NCI-H2196 treated with DMSO at 0.1 percent for 48 hours (cell line): ENCODE measurements around the gene SLC25A20.
A peak's percentile ranks its signal among the peaks of the same experiment; 100 is the strongest.
"Not testable (repeated sequence)": the region's sequence is repeated elsewhere in the genome, so short reads cannot be mapped to it uniquely, and the experiment has no call there.

Source experiments
- DNase-seq: peaks from one replicate; lab custom pipeline; 2025; ENCODE audit not compliant: unreplicated experiment; lab: John Stamatoyannopoulos, UW

Gene SLC25A20

GRCh38 chr3:48847053-48847503 is 51.6 kb downstream of the SLC25A20 start:
- DNase-seq, result peak; percentile 1

GRCh38 chr3:48845170-48845569 is 53.5 kb downstream of the SLC25A20 start:
- DNase-seq, result no peak

DNA sequence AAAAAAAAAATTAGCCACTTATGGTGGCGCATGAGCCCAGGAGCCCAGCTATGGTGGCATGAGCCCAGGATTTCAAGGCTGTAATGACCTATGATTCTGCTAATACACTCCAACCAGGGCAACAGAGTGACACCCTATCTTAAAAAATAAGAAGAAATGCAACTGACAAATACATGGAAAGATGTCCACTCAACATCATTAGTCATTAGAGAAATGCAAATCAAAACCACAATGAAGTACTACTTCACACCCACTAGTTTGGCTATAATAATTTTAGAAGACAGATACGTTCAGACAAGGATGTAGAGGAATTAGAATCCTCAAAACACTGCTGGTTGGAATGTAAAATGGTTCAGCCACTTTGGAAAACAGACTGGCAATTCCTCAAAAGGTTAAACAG is 61.5 kb downstream of the SLC25A20 start:
- no peak for DNase-seq

- no peak for DNase-seq
Measured at GRCh38 chr3:48835650-48836366, 62.9 kb downstream of the SLC25A20 start.

GRCh38 chr3:48832684-48833083 is 66.0 kb downstream of the SLC25A20 start:
- no peak for DNase-seq

DNA sequence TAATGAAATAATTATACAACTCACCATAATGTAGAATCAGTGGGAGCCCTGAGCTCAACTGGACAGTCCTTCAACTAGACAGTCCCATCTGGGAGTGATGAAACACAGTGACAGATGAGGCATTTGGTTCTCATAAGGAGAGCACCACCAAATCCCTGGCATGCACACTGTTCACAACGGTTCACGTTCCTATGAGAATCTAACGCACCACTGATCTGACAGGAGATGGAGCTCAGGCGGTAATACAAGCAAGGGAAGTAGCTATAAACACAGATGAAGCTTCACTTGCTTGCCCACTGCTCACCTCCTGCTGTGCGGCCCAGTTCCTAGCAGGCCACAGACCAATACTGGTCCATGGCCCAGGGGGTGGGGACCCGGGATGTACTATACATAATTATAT is 68.0 kb downstream of the SLC25A20 start:
- no peak for DNase-seq

- DNase-seq, result not testable (repeated sequence)
Measured at GRCh38 chr3:48829525-48829924, 69.2 kb downstream of the SLC25A20 start.

DNA sequence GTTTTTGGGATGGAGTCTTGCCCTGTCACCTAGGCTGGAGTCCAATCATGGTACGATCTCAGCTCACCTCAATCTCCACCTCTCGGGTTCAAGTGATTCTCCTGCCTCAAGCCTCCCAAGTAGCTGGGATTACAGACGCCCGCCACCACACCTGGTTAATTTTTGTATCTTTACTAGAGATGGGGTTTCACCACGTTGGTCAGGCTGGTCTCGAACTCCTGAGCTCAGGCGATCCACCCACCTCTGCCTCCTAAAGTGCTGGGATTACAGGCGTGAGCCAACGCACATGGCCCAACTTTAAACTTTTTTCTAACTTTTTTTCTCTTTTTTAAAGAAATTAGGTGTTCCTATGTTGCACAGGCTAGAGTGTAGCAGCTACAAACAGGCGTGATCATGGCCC is 70.8 kb downstream of the SLC25A20 start:
- DNase-seq, result not testable (repeated sequence)

DNA sequence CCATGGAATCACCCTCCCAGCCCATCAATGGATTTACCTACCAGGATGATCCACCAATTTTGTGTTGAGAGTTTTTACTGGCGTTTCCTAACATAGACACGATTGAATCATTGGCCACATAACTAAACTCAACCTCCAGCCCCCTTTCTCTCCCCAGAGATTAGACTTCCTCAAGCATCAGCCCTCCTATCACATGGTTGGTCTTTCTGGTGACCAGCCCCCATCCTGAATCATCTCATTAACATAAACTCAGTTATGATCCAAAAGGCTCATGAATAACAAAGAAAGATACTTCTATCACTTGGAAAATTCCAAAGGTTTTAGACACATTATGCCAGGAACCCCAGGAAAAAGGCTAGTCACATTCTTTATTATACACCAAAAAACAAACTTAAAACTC is 72.2 kb downstream of the SLC25A20 start:
- no peak for DNase-seq

DNA sequence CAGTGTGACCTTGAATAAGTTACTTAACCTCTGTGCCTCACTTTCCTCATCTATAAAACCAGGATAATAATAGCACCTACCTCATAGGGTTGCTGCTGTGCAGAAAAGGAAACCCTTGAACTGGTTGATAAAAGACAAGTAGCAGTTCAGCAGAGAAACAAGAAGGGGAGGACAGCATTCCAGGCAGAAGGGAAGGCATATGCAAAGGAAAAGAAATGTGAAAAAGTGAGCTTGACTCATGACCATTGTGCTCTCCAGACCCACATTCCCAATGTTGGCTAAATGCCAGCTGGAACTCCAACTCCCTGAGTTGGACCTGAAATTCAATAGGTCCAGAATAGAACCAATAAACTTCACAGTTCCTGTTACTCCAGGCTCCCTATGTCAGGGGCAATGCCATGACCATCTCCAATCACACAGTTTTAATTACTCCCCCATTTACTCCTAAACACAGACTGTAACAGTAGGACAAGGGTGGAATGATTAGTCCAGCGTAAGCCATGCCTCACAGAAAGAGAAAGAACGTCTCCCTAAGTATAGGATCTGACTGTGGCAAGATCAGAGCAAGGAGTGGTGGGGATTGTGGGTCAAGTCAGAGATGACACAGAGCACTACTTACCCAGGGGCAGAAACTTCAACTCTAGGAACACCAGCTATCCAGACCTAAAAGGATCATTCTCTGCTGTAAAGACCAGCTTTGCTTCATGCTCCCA is 77.9 kb downstream of the SLC25A20 start:
- DNase-seq, result no peak

DNA sequence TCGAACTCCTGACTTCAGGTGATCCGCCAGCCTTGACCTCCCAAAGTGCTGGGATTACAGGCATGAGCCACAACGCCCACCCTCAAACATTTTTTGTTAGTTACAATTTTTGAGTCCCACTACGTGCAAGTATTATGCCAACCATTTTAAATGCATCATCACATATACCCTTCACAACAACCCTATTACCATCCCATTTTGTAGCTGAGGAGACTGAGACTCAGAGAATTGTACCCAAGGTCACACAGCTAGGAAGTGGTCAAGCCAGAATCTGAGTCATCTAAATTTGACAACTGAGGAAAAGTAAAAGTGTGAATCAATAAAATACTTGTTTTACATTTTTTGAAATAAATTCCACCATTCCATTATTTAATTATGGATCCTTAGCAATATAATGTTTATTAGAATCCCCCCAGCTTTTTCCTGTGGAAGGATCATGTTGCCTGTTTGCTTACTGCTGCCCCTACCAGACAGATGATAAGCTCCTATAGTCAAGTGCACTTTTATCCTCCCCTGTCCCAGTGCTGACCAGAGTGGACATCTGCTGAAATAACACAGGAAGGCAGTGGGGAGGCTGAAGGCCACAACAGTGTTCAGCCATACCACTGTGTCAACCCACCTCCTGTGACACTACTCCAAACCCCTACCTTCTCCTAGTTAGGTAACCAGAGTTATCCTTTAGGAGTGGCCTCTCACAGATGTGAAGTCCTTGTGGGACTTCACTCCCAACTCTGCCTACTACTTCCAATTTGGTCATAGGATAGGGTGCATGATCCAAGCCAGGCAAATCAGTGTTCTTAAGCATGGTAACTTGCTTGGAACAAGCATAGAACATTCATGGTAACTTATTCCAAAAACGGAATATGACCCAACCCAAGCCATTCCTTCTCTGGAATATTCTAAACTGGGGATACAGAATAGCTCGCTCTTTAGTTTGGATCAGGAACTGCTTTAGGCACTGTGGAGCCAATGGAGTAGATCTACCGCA is 79.2 kb downstream of the SLC25A20 start:
- no peak for DNase-seq

DNA sequence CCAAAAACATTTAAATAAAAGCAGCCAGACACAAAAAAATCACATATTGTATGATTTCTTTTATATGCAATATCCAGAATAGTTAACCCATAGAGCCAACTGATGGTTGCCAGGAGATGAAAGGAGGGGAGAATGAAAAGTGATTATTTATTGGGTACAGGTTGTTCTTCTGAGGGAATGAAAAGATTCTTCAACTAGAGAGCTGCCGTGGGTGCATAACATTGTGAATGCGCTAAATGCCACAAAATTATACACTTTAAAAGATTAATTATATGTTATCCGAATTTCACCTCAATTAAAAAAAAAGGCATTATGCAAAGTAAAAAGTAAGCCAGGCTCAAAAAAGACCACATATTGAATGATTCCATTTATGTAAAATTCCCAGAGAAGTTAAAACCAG is 87.2 kb downstream of the SLC25A20 start:
- DNase-seq, result no peak
